Measurements from ENCODE around the gene STOM.

The STOM gene

GRCh38 chr9:121345070-121345469 lies 25.0 kb downstream of the STOM start:
- no peak for DNase-seq

GRCh38 chr9:121344184-121344583 lies 25.9 kb downstream of the STOM start:
- no peak for DNase-seq

DNA sequence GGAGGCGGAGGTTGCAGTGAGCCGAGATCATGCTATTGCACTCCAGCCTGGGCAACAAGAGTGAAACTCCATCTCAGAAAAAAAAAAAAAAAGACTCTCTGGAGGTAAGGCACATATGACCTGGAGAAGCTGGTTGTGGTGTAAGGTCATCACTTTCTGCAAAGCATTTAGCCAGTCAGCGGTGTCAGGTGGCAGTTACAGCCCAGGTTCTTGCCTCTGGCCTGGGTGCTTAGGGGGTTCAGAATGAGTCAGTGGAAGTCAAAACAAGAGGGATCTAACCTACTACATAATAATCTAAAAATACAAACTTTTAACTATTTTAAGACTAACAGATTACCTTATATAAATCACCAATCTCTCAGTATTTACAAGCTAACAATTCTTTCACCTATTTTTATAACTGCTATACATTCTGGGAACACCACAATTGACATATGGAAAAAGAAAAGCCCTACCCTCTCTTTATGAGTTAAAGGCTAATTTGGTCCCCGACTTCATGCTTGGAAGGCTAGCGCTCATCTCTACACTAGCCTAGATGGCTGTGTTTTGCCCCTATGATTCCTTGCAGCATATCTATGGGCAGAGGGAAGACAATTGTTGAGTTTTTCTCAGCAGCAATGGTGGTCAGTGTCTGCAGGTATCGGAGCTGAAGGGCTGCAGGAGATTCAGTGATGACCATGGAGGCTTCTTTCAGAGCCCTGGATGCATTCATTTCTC lies 29.2 kb downstream of the STOM start:
- no peak for DNase-seq

GRCh38 chr9:121339437-121339836 lies 30.6 kb downstream of the STOM start:
- DNase-seq = no peak

- no peak for DNase-seq
Observed at GRCh38 chr9:121336665-121337064, 33.4 kb downstream of the STOM start.

DNA sequence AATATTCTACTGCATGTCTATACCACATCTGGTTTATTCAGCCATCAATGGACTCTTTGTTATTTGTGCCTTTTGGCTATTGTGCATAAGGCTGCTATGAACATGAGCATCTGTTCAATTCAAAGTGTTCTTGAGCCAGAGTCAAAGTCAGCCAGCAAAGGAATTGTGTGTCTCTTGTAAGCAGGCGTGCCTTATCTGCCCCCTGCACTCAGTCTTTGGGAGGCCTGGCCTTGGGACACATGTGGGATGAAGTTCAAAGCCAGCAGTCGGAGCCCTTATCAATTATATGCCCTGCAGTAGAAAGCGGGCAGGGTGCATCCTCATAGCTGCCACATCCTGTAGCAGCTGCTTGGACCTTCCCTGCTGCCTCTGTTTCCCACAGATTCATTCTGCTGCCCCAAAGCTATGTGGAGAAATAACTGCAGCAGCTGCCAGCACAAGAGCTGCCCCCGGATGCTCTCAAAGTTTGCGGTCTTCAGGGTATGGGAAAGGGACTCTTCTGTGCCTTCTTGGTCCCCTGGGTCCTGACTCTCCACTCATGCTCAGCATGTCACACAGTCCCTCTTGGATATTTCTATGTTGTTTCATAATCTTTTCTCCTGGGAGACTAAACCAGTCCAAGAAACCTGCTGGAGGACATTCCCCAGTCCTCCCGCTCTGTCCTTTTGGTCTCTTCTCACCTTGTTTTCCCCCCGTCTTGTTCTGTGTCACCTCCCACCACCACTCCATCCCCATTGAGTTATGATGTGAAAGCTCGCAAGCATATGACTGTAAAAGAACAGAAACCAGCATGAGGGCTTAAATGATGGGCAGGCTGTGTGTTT lies 35.9 kb downstream of the STOM start:
- no peak for DNase-seq

- DNase-seq = no peak
Observed at GRCh38 chr9:121331992-121332685, 37.9 kb downstream of the STOM start.

DNA sequence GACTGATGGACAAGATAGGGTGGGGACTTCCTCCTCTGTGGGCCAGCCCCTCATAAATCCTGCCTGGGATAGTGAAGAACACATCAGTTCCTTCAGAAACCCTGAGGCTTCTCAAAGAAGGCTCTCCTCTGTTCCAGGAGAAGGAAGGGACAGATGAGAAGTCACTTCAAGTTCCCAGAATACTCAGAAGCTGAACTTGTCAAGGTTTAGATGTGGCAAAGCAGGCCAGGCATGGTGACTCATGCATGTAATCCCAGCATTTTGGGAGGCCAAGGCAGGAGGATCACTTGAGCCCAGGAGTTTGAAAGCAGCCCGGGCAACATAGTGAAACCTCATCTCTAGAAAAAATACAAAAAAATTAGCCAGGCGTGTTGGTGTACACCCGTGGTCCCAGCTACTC lies 38.5 kb downstream of the STOM start:
- DNase-seq = no peak

GRCh38 chr9:121328876-121329681 lies 41.0 kb downstream of the STOM start:
- DNase-seq = no peak

GRCh38 chr9:121328476-121328875 lies 41.6 kb downstream of the STOM start:
- DNase-seq = no peak

- no peak for DNase-seq
Observed at GRCh38 chr9:121326901-121327613, 43.0 kb downstream of the STOM start.

- DNase-seq = no peak
Observed at GRCh38 chr9:121326130-121326838, 43.8 kb downstream of the STOM start.

DNA sequence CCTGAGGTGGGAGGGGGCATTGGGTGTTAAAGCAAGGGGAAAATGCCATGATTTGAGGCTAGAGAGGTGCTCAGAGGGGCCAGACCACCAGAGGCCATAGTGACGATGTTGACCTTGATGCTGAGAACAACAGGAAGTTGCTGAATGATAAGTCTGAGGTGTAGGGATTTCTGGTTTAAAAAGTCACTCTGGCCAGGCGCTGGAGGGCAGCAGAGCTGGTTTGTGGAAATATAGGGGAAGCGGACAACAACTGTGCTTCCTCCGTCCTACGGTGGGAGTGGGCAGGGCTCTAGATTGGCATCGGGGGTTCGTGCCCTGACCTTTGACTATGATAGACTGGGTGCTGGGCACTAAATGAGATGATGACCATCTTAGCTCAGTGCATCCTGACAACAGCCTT lies 44.7 kb downstream of the STOM start:
- DNase-seq = no peak

DNA sequence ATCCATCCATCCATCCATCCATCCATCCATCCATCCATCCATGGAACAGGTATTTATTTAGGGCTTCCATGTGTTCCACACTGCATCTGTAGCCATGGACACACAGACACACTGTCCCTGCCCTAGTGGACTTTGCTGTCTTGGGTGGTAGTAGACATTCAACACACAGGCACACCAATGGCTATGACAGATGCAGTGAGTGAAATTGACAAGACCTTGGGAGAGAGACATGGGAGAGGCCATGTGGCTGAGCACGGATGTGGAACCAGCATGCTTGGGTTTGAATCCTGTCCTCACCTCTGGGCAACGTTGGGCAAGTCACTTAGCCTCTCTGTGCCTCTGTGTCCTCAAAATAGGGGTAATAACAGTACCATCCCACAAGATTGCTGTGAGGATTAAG lies 45.3 kb downstream of the STOM start:
- DNase-seq = no peak

DNA sequence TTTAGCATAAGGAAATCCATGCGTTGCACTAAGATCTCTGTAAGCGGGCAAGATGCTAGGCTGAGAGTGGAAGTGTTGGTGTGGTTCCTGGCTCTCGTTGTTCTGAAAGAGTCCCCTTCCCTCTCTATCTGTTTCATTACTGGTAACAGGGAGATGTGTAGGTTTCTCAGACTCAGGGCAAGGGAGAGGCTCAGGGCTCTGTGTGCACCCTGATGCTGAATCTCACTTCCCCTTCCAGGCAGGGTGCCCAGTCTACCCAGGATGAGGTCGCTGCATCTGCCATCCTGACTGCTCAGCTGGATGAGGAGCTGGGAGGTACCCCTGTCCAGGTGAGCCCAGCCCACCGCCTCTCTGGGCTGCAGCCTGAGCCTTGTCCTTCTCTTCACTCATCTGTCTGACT lies 45.7 kb downstream of the STOM start:
- DNase-seq = no peak

DNA sequence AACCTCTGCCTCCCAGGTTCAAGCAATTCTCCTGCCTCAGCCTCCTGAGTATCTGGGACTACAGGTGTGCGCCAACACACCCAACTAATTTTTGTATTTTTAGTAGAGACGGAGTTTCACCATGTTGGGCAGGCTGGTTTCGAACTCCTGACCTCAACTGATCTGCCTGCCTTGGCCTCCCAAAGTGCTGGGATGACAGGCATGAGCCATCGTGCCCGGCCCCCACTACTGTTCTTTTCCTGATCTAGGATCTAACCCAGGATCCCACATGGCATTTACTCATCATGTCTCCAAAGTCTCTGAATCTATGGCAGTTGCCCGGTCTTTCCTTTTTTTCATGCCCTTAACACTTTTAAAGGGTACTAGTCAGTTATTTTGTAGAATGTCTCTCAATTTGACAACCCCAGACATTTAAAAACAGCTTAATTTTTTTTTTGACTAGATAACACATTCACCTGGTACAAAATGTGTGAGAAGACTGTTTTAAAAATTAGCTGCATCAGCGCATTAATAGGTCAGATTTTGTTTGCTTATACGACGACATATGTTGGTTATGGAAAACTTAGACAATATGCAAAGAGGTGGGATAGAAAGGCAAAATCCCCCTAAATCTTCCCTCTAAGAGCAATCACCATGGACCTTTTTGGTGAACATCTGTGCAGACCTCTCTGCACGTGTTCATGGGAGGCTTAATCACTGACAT lies 46.5 kb downstream of the STOM start:
- DNase-seq = no peak

- no peak for DNase-seq
Observed at GRCh38 chr9:121322737-121323448, 47.2 kb downstream of the STOM start.

DNA sequence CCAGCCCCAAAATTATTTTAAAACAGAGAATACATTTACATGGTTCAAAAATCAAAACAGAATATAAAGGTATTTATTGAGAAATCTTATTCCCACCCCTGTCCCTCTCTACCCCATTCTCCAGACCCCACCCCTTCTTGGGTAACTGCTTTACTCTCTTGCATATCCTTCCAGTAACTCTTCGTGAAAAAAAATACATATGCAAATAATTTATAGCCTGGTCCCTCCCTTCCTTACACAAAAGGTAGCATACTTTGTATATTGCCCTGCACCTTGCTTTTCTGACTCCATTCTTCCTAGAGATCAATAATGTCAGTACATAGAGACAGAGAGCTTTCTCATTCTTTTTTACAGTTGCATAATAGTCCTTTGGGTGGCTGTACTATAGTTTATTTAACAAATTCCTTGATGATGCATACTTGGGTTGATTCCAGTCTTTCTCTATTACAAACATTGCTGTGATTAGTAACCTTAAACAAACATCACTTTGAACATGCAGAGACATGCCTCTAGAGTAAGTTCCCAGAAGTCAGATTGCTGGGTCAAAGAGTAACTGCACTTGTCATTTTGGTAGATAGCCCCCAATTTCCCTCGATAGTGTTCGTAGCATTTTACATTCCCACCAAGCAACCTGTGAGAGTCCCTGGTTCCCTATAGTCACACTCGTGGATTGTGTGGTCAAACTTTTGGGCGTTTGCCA lies 47.9 kb downstream of the STOM start:
- DNase-seq = no peak

DNA sequence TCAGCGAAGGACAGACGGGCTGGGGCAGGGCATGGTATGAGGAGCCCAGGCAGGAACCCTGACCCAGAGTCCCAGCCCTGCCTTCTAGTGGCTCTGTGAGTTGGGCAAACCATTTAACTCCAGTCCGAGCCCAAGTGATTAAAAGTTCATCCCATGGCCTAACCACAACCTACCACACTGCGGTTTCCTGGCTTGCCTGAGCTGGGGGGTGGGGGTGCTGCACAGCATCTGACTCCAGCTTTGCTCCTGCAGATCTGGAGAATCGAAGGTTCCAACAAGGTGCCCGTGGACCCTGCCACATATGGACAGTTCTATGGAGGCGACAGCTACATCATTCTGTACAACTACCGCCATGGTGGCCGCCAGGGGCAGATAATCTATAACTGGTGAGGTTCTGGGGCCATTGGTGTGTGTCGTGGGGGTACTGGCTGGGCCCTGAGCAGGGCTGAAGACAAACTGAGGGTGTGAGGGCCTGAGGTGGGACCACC lies 49.0 kb downstream of the STOM start:
- DNase-seq = no peak

Measured in NCI-H1417 treated with DMSO at 0.1 percent for 48 hours (cell line).